HCEC 1CT (cell line): ENCODE measurements around the gene ATG4A.
A peak's percentile ranks its signal among the peaks of the same experiment; 100 is the strongest.

Source experiments
- DNase-seq: peaks from one replicate; pipeline ENCODE4 v3.0.0-alpha.2; 2017

The ATG4A gene

DNA sequence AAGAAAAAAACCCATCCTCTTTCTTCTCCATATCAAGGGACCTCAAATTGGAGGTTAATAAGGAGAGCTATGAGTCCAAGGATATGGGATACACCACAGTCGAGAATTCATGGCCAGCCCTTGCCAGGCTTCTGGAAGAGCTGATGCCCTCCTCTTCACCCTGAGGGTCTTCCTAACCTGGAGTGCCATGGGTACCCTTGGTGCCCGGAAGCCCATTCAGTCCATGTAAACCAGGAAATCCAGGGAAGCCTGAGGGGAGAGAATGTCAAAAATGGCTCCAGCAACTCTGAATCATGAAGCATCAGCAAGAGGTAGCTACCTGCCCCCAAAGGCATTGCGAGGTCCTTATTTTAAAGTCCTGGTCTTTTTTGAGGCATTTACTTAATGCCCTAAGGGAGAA, 78.2 kb downstream of the ATG4A start:
- no peak for DNase-seq

DNA sequence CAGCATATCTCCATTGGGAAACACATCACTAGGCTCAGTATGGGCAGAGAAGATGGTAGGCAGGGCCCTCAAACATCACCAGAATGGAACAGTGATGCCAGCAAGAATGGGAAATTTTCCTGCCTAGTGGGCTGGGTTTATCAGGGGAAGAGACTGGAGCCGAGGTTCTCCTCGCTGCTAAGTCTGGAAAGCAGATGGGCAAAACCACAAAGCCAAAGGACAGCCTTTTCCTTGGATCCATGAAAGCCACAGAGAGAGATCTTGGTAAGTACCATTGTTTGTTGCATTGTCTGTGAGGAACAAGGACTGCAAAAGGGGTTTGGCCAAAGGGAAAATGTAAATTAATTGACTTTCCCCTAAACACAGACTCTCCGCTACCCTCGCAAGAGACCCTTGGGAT, 80.1 kb downstream of the ATG4A start:
- no peak for DNase-seq

DNA sequence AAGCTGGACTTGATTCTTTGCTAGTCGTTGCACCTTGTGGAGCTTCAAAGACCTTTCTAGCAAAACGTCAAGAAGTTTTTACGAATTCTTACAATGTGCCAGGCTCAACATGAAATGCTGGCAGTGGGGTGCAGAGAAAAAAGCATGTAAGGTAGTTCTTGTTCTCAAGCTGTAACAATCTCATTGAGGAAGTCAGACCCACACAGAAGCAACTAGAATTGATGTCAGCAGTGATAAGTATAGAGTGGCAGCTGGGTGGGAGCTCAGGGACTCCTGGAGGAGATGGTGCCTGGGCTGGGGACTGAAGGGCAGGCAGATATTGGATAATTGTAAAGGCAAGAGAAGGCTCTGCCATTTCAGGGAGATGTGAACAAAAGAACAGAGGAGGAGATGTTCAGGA, 82.3 kb downstream of the ATG4A start:
- no peak for DNase-seq

- no peak for DNase-seq
These were observed 86.0 kb downstream of the ATG4A start for GRCh38 chrX:108177351-108178142.

GRCh38 chrX:108178143-108178498, 86.5 kb downstream of the ATG4A start:
- no peak for DNase-seq

DNA sequence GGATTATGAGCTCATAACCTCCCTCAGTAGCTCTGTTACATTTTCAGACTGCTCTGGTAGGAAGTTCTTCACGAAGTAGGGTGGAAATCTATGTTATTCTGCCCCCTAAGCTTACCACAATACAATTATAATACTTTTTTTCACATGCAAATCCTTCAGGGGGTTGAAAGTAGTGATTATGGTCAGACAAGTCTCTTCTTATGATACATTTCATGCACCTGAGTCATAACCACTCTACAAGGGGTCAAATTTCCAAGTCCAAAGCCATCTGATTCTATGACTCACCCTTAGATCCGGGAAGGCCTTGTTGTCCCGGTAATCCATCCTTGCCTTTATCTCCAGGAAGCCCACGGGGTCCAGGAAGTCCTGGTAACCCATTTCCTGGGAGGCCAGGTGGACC, 95.2 kb downstream of the ATG4A start:
- DNase-seq = peak; percentile 88

- DNase-seq = peak; percentile 17
These were observed 106.8 kb downstream of the ATG4A start for GRCh38 chrX:108198420-108198819.

- no peak for DNase-seq
These were observed 107.5 kb downstream of the ATG4A start for GRCh38 chrX:108199041-108199440.

DNA sequence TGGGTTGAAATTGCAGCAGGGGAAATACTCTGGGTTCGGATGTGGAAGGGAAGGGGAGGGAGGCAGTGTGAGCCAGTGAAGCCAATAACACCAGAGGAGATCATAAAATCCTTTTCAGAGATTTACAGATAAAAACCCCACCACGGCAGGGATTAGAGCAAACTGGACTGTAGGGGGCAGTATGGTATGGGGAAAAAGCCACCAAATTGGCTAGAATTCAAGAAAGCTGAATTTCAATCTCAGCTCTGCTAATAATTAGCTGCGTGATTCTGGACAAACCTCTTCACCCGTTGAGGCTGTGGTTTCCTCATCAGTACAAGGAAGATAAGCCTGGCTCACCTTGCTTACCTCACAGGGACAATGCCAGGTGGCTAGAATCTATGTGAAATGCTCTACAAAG, 108.1 kb downstream of the ATG4A start:
- DNase-seq = peak; percentile 4

- DNase-seq = no peak
These were observed 112.0 kb downstream of the ATG4A start for GRCh38 chrX:108203540-108203939.
